IMR-90 (cell line): ENCODE results near the gene REXO1. TPM values are rescaled to one million over a fixed set of nuclear protein-coding genes. Genes with fewer than 3 reads are reported as not detected.

Experiments
- ATAC-seq: fragments of 200-7000 bp; cut with Tn5 transposase; 2 replicates; pipeline ENCODE4 v1.9.1; 2020; ENCODE audit warnings: low read depth, mild to moderate bottlenecking, moderate library complexity
- BruUV-seq: library from RNA; stranded (reverse); fragments of 400-500 nt; replicated peaks from 2 replicates; lab custom pipeline; 2021; lab: Mats Ljungman, UMichigan
- CTCF ChIA-PET: fragments of 300-600 bp; formaldehyde crosslinking; extraction: SDS; loops from one replicate; lab custom pipeline; 2021; ENCODE audit warnings: antibody characterized with exemption; lab: Yijun Ruan, JAX
- POLR2A ChIA-PET: fragments of 300-600 bp; sonication (Branson Sonifier 250); formaldehyde crosslinking; loops from one replicate; lab custom pipeline; 2022; ENCODE audit warnings: antibody characterized with exemption; ENCODE audit not compliant: unreplicated experiment; lab: Charles Lee
- DNase-seq: peaks from one replicate; pipeline ENCODE4 v3.0.0; 2013
- H2AFZ ChIP-seq: replicated peaks from 2 replicates; pipeline ENCODE3; 2013; ENCODE audit warnings: low read length, mild to moderate bottlenecking; ENCODE audit not compliant: poor library complexity
- H2AK5ac ChIP-seq: 2 replicates; pipeline ENCODE4 v1.6.1; 2013; ENCODE audit warnings: low read depth, low read length, inconsistent platforms
- H2AK9ac ChIP-seq: replicated peaks from 2 replicates; pipeline ENCODE3; 2013; ENCODE audit warnings: mild to moderate bottlenecking, low read depth, low read length, moderate library complexity; ENCODE audit not compliant: poor library complexity
- H2BK120ac ChIP-seq: 2 replicates; pipeline ENCODE4 v1.6.1; 2013; ENCODE audit warnings: low read depth, low read length, inconsistent platforms
- H2BK15ac ChIP-seq: 3 replicates; pipeline ENCODE4 v1.6.1; 2013; ENCODE audit warnings: low read depth, low read length, inconsistent platforms
- H2BK20ac ChIP-seq: 2 replicates; pipeline ENCODE4 v1.6.1; 2013; ENCODE audit warnings: low read depth, mild to moderate bottlenecking, inconsistent platforms, low read length, moderate library complexity
- H2BK5ac ChIP-seq: 2 replicates; pipeline ENCODE4 v1.6.1; 2013; ENCODE audit warnings: mild to moderate bottlenecking, low read depth, low read length, inconsistent platforms; ENCODE audit not compliant: poor library complexity, severe bottlenecking
- H3K14ac ChIP-seq: replicated peaks from 2 replicates; pipeline ENCODE4 v1.6.1; 2013; ENCODE audit warnings: low read depth, low read length, inconsistent platforms
- H3K18ac ChIP-seq: 2 replicates; pipeline ENCODE4 v1.6.1; 2013; ENCODE audit warnings: low read depth, low read length, control low read depth
- H3K23ac ChIP-seq: 2 replicates; pipeline ENCODE4 v1.6.1; 2013; ENCODE audit warnings: low read depth, low read length, inconsistent platforms
- H3K27ac ChIP-seq: 2 replicates; pipeline ENCODE4 v1.5.1; 2013; ENCODE audit warnings: mild to moderate bottlenecking, control low read depth, low read length; ENCODE audit not compliant: insufficient read depth
- H3K27me3 ChIP-seq: 2 replicates; pipeline ENCODE4 v1.6.1; 2013; ENCODE audit warnings: low read length; ENCODE audit not compliant: control insufficient read depth, insufficient read depth
- H3K36me3 ChIP-seq: 2 replicates; pipeline ENCODE4 v1.6.1; 2013; ENCODE audit warnings: low read length, mixed read lengths; ENCODE audit not compliant: control insufficient read depth, insufficient read depth
- H3K4ac ChIP-seq: 2 replicates; pipeline ENCODE4 v1.6.1; 2013; ENCODE audit warnings: low read depth, low read length, inconsistent platforms
- H3K4me1 ChIP-seq: 2 replicates; pipeline ENCODE4 v1.6.1; 2013; ENCODE audit warnings: low read length, mixed read lengths; ENCODE audit not compliant: control insufficient read depth, insufficient read depth
- H3K4me2 ChIP-seq: 2 replicates; pipeline ENCODE4 v1.6.1; 2013; ENCODE audit warnings: low read depth, mild to moderate bottlenecking, control low read depth, low read length, moderate library complexity
- H3K4me3 ChIP-seq: 2 replicates; pipeline ENCODE4 v1.5.1; 2013; ENCODE audit warnings: low read depth, mild to moderate bottlenecking, control low read depth, low read length, moderate library complexity; ENCODE audit not compliant: insufficient read depth
- H3K56ac ChIP-seq: 2 replicates; pipeline ENCODE4 v1.6.1; 2013; ENCODE audit warnings: low read length, inconsistent platforms; ENCODE audit not compliant: insufficient read depth; ENCODE audit errors: extremely low read depth
- H3K79me1 ChIP-seq, 2 experiments: 2 replicates each; pipeline ENCODE4 v1.6.1; 2013; ENCODE audit warnings: low read length in 2 of 2, inconsistent platforms in 1 of 2, low read depth in 1 of 2
- H3K9ac ChIP-seq: 2 replicates; pipeline ENCODE4 v1.6.1; 2013; ENCODE audit warnings: low read depth, low read length, control low read depth
- H3K9me1 ChIP-seq: 2 replicates; pipeline ENCODE4 v1.6.1; 2013; ENCODE audit warnings: low read length, inconsistent platforms; ENCODE audit not compliant: insufficient read depth
- H3K9me3 ChIP-seq: 2 replicates; pipeline ENCODE4 v1.6.1; 2013; ENCODE audit warnings: low read length; ENCODE audit not compliant: control insufficient read depth, insufficient read depth
- H4K20me1 ChIP-seq: 2 replicates; pipeline ENCODE4 v1.6.1; 2013; ENCODE audit warnings: low read length, inconsistent platforms; ENCODE audit not compliant: insufficient read depth
- H4K5ac ChIP-seq: 2 replicates; pipeline ENCODE4 v1.6.1; 2013; ENCODE audit warnings: mild to moderate bottlenecking, low read depth, low read length, control low read depth
- H4K8ac ChIP-seq, 2 experiments: 2 replicates each; pipeline ENCODE4 v1.6.1; 2013; ENCODE audit warnings: low read depth in 2 of 2, low read length in 2 of 2, control low read depth in 1 of 2, inconsistent platforms in 1 of 2
- H4K91ac ChIP-seq: 2 replicates; pipeline ENCODE4 v1.6.1; 2013; ENCODE audit warnings: low read depth, low read length, inconsistent platforms; ENCODE audit not compliant: insufficient read depth
- CHD1 ChIP-seq: IDR thresholded peaks from 2 replicates; pipeline ENCODE4 v1.6.1; 2012; ENCODE audit warnings: low read depth, low read length, improper control_type of control experiment
- ELK1 ChIP-seq: fragments of 150-350 bp; IDR thresholded peaks from 2 replicates; pipeline ENCODE4 v1.6.1; 2016; ENCODE audit warnings: low read depth, mild to moderate bottlenecking, low read length, moderate library complexity, borderline replicate concordance
- FOS ChIP-seq: fragments of 150-350 bp; IDR thresholded peaks from 2 replicates; pipeline ENCODE4 v1.6.1; 2016; ENCODE audit warnings: low read depth, low read length
- MAFK ChIP-seq: IDR thresholded peaks from 2 replicates; pipeline ENCODE4 v1.6.1; 2012; ENCODE audit warnings: low read depth, low read length, improper control_type of control experiment
- MAZ ChIP-seq: IDR thresholded peaks from 2 replicates; pipeline ENCODE4 v1.6.1; 2012; ENCODE audit warnings: low read depth, mild to moderate bottlenecking, low read length, improper control_type of control experiment, moderate library complexity, borderline replicate concordance
- MXI1 ChIP-seq: IDR thresholded peaks from 2 replicates; pipeline ENCODE4 v1.6.1; 2012; ENCODE audit warnings: low read depth, mild to moderate bottlenecking, low read length, moderate library complexity, borderline replicate concordance
- NFE2L2 ChIP-seq: fragments of 150-350 bp; IDR thresholded peaks from 2 replicates; pipeline ENCODE4 v1.6.1; 2016; ENCODE audit warnings: low read depth, mild to moderate bottlenecking, low read length
- POLR2A ChIP-seq: IDR thresholded peaks from 2 replicates; pipeline ENCODE4 v1.6.1; 2012; ENCODE audit warnings: mild to moderate bottlenecking, low read depth, low read length
- RAD21 ChIP-seq: IDR thresholded peaks from 2 replicates; pipeline ENCODE4 v1.6.1; 2012; ENCODE audit warnings: low read length, improper control_type of control experiment
- RCOR1 ChIP-seq: IDR thresholded peaks from 2 replicates; pipeline ENCODE4 v1.6.1; 2012; ENCODE audit warnings: mild to moderate bottlenecking, low read length, improper control_type of control experiment; ENCODE audit not compliant: insufficient replicate concordance
- RFX5 ChIP-seq: IDR thresholded peaks from 2 replicates; pipeline ENCODE4 v1.8.0; 2012; ENCODE audit warnings: low read depth, mild to moderate bottlenecking, low read length, moderate library complexity
- SMC3 ChIP-seq: fragments of 150-350 bp; IDR thresholded peaks from 2 replicates; pipeline ENCODE4 v1.6.1; 2016; ENCODE audit warnings: low read depth, mild to moderate bottlenecking, antibody characterized with exemption, low read length, moderate library complexity
- WGBS, 2 experiments: methylation state at CpG; one replicate each; pipeline versions ENCODE4 v1.1.5 to v1.1.7; 2013; ENCODE audit warnings: missing lambda C conversion rate in 2 of 2; ENCODE audit not compliant: insufficient read length in 1 of 2; ENCODE audit errors: extremely low coverage in 2 of 2; 5-methylcytosine and 5-hydroxymethylcytosine counted together
- dilution Hi-C: fragments of 300-500 bp; cut with HindIII; formaldehyde crosslinking; loops from one replicate; pipeline ENCODE4 v1.14.3; 2018; ENCODE audit warnings: low sequenced_read_pairs; ENCODE audit not compliant: unreplicated experiment
- in situ Hi-C: fragments of 300-500 bp; cut with MboI; formaldehyde crosslinking; loops from 3 replicates; pipeline ENCODE4 v1.14.3; 2019; ENCODE audit warnings: low sequenced_read_pairs, inconsistent platforms, mixed read lengths
- intact Hi-C: fragments of 100-400 bp; cut with micrococcal nuclease; formaldehyde crosslinking; loops from 2 replicates; pipeline ENCODE4 v1.10.0; 2022
- polyA plus RNA-seq, 3 experiments: library from polyadenylated mRNA; depleted of rRNA; stranded (reverse); fragments of >200 nt; gene quantifications; 2 replicates each; pipeline ENCODE4 v1.2.3, GENCODE V29; 2012; ENCODE audit warnings: low replicate concordance in 1 of 3
- total RNA-seq: library from RNA; depleted of rRNA; stranded (reverse); fragments of >200 nt; gene quantifications from 2 replicates; pipeline ENCODE4 v1.2.3, GENCODE V29; 2012
- TF ChIP-seq, protein P1 (sequence below): fragments of 150-350 bp; IDR thresholded peaks from 2 replicates; pipeline ENCODE4 v1.6.1; 2017; ENCODE audit warnings: mild to moderate bottlenecking, antibody characterized with exemption, low read length, low read depth

The REXO1 gene
- total and polyA plus RNA-seq, 2 of the 4 experiments (the other 2 are of a cell fraction) = 1.4 to 63.7 TPM

- H2AK9ac ChIP-seq = no peak overlapping the region
- H3K9ac ChIP-seq = no peak overlapping the region
- H2BK20ac ChIP-seq = no peak overlapping the region
- TF ChIP-seq SMC3 = no peak
- no peak for TF ChIP-seq RAD21
- no peak for TF ChIP-seq MAZ
- no peak for TF ChIP-seq CHD1
- no peak for TF ChIP-seq ELK1
- TF ChIP-seq NFE2L2 = no peak
- TF ChIP-seq RCOR1 = no peak
- no peak for TF ChIP-seq MXI1
- no peak for TF ChIP-seq POLR2A
- TF ChIP-seq, protein P1, sequence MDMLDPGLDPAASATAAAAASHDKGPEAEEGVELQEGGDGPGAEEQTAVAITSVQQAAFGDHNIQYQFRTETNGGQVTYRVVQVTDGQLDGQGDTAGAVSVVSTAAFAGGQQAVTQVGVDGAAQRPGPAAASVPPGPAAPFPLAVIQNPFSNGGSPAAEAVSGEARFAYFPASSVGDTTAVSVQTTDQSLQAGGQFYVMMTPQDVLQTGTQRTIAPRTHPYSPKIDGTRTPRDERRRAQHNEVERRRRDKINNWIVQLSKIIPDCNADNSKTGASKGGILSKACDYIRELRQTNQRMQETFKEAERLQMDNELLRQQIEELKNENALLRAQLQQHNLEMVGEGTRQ = no peak
- no peak for TF ChIP-seq MAFK
- no peak for TF ChIP-seq RFX5
- no peak for TF ChIP-seq FOS
- H4K5ac ChIP-seq = no peak overlapping the region
- no peak overlapping the region for H2AK5ac ChIP-seq
- H3K4me2 ChIP-seq = no peak overlapping the region
- H4K91ac ChIP-seq = no peak overlapping the region
- dilution Hi-C loops (no loop called here), intact Hi-C loops (no loop called here), in situ Hi-C loops (loop anchor here (25.0 kb wide), 1 partner anchor 239 kb away; no protein-coding TSS in a partner anchor)
- H3K9me3 ChIP-seq = peaks cover 15% of the 10 kb centered on the region
- no peaks in the 10 kb centered on the region for H3K4me1 ChIP-seq
- no peak for ATAC-seq
- no peak for DNase-seq
- ChIA-PET CTCF (no interaction called here), POLR2A (no interaction called here)
- no peaks in the 10 kb centered on the region for H4K20me1 ChIP-seq
- H3K4me3 ChIP-seq = no peak overlapping the region
- H3K27me3 ChIP-seq = peaks cover 68% of the 10 kb centered on the region
- H2BK15ac ChIP-seq = no peak overlapping the region
- H2AFZ ChIP-seq = no peak overlapping the region
- H3K27ac ChIP-seq = no peak overlapping the region
- BruUV-seq = no TSS peak
- H3K9me1 ChIP-seq = no peaks in the 10 kb centered on the region
- no peak overlapping the region for H4K8ac ChIP-seq
- H3K56ac ChIP-seq = no peak overlapping the region
- H3K23ac ChIP-seq = no peak overlapping the region
- H3K4ac ChIP-seq = no peak overlapping the region
- H2BK5ac ChIP-seq = no peak overlapping the region
- H3K36me3 ChIP-seq = no peaks in the 10 kb centered on the region
- no peak overlapping the region for H2BK120ac ChIP-seq
- H3K18ac ChIP-seq = no peak overlapping the region
- WGBS, 2 experiments = 3% methylated on average over 11 of the region's 50 CpGs; no CpG with 5 or more reads in 1 of the 2 experiments
- H3K79me1 ChIP-seq = no peaks in the 10 kb centered on the region
- H3K14ac ChIP-seq = no peak overlapping the region
Observed at GRCh38 chr19:1775951-1776605, 72.2 kb downstream of the REXO1 start.
